T-helper 2 cell treated with Interferon-gamma antibody and Interleukin-4, amounts not matched to agents 100 ng/mL and 5 ng/mL, for 36 hours (primary cell): ENCODE data around the gene MMP3. TPM values are rescaled to one million over a fixed set of nuclear protein-coding genes. Genes with fewer than 3 reads are reported as not detected.

Source experiments
- intact Hi-C: fragments of 100-400 bp; cut with micrococcal nuclease; formaldehyde crosslinking; loops from one replicate; pipeline ENCODE4 v1.15.1; 2023
- total RNA-seq: library from RNA; stranded (reverse); gene quantifications from 2 replicates; pipeline ENCODE4 v1.2.3, GENCODE V29; 2022

The MMP3 gene
- total RNA-seq, 1 donor from 2014 or later: not detected

DNA sequence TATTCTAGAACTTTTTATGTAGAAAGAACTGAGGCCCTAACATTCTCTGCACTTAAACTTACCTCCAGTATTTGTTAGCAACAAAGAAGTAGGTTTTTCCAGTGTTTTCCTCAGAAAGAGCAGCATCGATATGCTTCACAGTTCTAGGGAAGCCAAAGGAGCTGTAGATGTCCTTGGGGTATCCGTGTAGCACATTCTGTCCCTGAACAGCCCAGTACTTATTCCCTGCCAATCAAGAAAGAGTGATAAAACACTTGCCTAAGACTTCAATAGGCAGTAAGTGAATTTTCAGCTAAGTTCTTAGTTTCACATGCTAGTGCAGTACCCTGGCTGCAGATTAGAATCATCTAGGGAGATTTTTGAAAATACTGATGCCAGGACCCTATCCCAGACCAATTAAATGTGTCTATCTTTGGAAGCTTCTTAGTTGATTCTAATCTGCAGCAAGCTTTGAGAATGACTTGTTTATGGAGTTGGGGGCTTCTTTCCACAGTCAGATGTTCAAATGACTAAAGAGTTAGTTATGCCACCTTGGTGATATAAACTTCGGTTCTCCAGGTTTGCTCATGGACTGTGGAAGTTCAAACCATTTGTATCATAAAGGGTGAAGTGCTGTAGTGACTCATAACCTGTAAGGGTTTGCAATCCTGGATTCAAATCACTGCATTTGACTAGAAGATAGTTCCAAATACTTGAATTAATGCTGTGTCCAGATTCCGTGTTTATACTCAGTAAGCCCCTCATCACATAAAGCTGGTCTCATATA, 52.0 kb downstream of the MMP3 start:
- intact Hi-C loops: no loop called here

DNA sequence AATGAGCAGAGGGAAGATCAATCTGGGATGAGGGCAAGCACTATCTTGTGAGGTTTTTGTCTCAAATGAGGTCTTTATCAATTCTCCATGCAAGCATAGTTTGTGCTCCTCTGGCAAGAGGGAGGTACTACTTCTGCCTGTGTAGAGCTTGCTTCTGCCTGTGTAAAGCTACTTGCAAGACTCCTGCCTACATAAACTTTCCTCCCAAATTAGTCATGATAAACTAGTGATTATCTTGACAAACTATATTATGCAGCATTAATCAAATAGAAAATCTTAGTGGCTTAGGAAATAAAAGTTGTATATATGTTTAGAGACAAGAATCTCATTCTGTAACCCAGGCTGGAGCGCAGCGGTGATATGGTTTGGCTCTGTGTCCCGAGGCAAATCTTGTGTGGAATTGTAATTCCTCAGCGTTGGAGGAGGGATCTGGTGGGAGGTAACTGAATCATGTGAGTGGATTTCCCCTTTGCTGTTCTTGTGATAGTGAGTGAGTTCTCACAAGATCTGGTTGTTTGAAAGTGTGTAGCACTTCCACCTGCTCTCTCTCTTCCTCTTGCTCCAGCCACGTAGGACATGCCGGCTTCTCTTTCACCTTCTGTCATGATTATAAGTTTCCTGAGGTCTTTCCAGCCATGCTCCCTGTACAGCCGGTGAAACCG, 54.9 kb downstream of the MMP3 start:
- intact Hi-C loops: no loop called here

Other genes starting within 250 kb of the MMP3 start
- gene MMP20, start 218.3 kb downstream of the MMP3 start, total RNA-seq: not detected in 2 replicates
- gene MMP27, start 137.8 kb downstream of the MMP3 start, total RNA-seq: not detected in 2 replicates
- gene MMP8, start 118.7 kb downstream of the MMP3 start, total RNA-seq: not detected in 2 replicates
- gene MMP10, start 63.0 kb downstream of the MMP3 start, total RNA-seq: not detected in 2 replicates
- not detected in 2 replicates for gene MMP1, start 45.4 kb downstream of the MMP3 start, total RNA-seq
- not detected in 2 replicates for gene MMP12, start 31.4 kb upstream of the MMP3 start, total RNA-seq
- not detected in 2 replicates for gene MMP13, start 112.1 kb upstream of the MMP3 start, total RNA-seq
- 30.7 and 31.8 TPM in 2 replicates for gene DCUN1D5, start 248.6 kb upstream of the MMP3 start, total RNA-seq